ENCODE results near the gene KDM4C. TPM values are rescaled to one million over a fixed set of nuclear protein-coding genes. Genes with fewer than 3 reads are reported as not detected.

Gene KDM4C
- total RNA-seq, 2 experiments from 2014 or later = 60.1 to 61.3 TPM

GRCh38 chr9:7135735-7136134, 378.0 kb downstream of the KDM4C start:
- H3K9me3 Mint-ChIP-seq = no peaks in the 10 kb centered on the region
- Histone ChIP-seq H3K36me3 (ENCODE audit: insufficient read depth, low read length) (peaks cover 52% of the 10 kb centered on the region), H3K27ac (ENCODE audit: low read depth in 1 of 2, low read length in 2 of 2) (no peak overlapping the region), H3K9me3 (ENCODE audit: control insufficient read depth in 1 of 2, insufficient read depth in 1 of 2, low read length in 2 of 2) (no peaks in the 10 kb centered on the region), H3K4me1 (ENCODE audit: insufficient read depth, low read length) (no peaks in the 10 kb centered on the region), H3K4me3 (ENCODE audit: low read length) (no peak overlapping the region), H3K27me3 (ENCODE audit: control insufficient read depth in 1 of 2, insufficient read depth in 2 of 2, low read length in 2 of 2) (no peaks in the 10 kb centered on the region)
- no peak overlapping the region for H3K27ac Mint-ChIP-seq
- intact Hi-C loops (cut with DNase I, micrococcal nuclease) = loop anchor here in 1 of 2 experiments (10.0 kb wide), 1 partner anchor 59 kb away; no protein-coding TSS in a partner anchor
- CTCF ChIA-PET = no interaction called here
- H3K4me3 Mint-ChIP-seq = no peak overlapping the region
- no peak for TF ChIP-seq CTCF (IDR thresholded peaks at IDR 0.05)
- H3K4me1 Mint-ChIP-seq (ENCODE audit: low read depth) = no peaks in the 10 kb centered on the region
- DNase-seq = no peak
- ATAC-seq (ENCODE audit: poor library complexity) = no peak
- no peaks in the 10 kb centered on the region for H3K27me3 Mint-ChIP-seq
- peaks cover 86% of the 10 kb centered on the region for H3K36me3 Mint-ChIP-seq (ENCODE audit: low read depth)
- POLR2A ChIA-PET = interaction anchor here (0.8 kb wide), 1 partner anchor 15 kb away, joined by 3 read pairs; no protein-coding TSS in a partner anchor

GRCh38 chr9:7137040-7137439, 379.3 kb downstream of the KDM4C start:
- H3K4me3 ChIP-seq (ENCODE audit: low read length) = no peak overlapping the region
- POLR2A ChIA-PET = no interaction called here
- no peaks in the 10 kb centered on the region for H3K27me3 ChIP-seq (ENCODE audit: control insufficient read depth in 1 of 2, insufficient read depth in 2 of 2, low read length in 2 of 2)
- CTCF ChIA-PET = no interaction called here
- DNase-seq (no peak), ATAC-seq (ENCODE audit: poor library complexity) (no peak)
- H3K36me3 ChIP-seq (ENCODE audit: insufficient read depth, low read length) = peaks cover 53% of the 10 kb centered on the region
- peaks cover 5% of the 10 kb centered on the region for H3K4me1 Mint-ChIP-seq (ENCODE audit: low read depth)
- H3K9me3 Mint-ChIP-seq = no peaks in the 10 kb centered on the region
- no peaks in the 10 kb centered on the region for H3K9me3 ChIP-seq (ENCODE audit: control insufficient read depth in 1 of 2, insufficient read depth in 1 of 2, low read length in 2 of 2)
- no peak overlapping the region for H3K27ac Mint-ChIP-seq
- H3K36me3 Mint-ChIP-seq (ENCODE audit: low read depth) = peaks cover 86% of the 10 kb centered on the region
- H3K4me1 ChIP-seq (ENCODE audit: insufficient read depth, low read length) = no peaks in the 10 kb centered on the region
- H3K4me3 Mint-ChIP-seq = no peak overlapping the region
- TF ChIP-seq CTCF (IDR thresholded peaks at IDR 0.05) = no peak
- intact Hi-C loops (cut with DNase I, micrococcal nuclease) = loop anchor here in 1 of 2 experiments (10.0 kb wide), 1 partner anchor 58 kb away; no protein-coding TSS in a partner anchor
- no peaks in the 10 kb centered on the region for H3K27me3 Mint-ChIP-seq
- no peak overlapping the region for H3K27ac ChIP-seq (ENCODE audit: low read depth in 1 of 2, low read length in 2 of 2)

- Mint-ChIP-seq H3K4me1 (ENCODE audit: low read depth) (peaks cover 6% of the 10 kb centered on the region), H3K4me3 (no peak overlapping the region), H3K36me3 (ENCODE audit: low read depth) (peaks cover 86% of the 10 kb centered on the region), H3K27ac (no peak overlapping the region), H3K9me3 (no peaks in the 10 kb centered on the region), H3K27me3 (no peaks in the 10 kb centered on the region)
- no peaks in the 10 kb centered on the region for H3K27me3 ChIP-seq (ENCODE audit: control insufficient read depth in 1 of 2, insufficient read depth in 2 of 2, low read length in 2 of 2)
- H3K4me1 ChIP-seq (ENCODE audit: insufficient read depth, low read length) = no peaks in the 10 kb centered on the region
- no peak overlapping the region for H3K4me3 ChIP-seq (ENCODE audit: low read length)
- ATAC-seq (ENCODE audit: poor library complexity) (no peak), DNase-seq (no peak)
- ChIA-PET POLR2A (no interaction called here), CTCF (no interaction called here)
- intact Hi-C loops (cut with DNase I, micrococcal nuclease) = loop anchor here in 1 of 2 experiments (10.0 kb wide), 1 partner anchor 57 kb away; no protein-coding TSS in a partner anchor
- H3K36me3 ChIP-seq (ENCODE audit: insufficient read depth, low read length) = peaks cover 50% of the 10 kb centered on the region
- no peaks in the 10 kb centered on the region for H3K9me3 ChIP-seq (ENCODE audit: control insufficient read depth in 1 of 2, insufficient read depth in 1 of 2, low read length in 2 of 2)
- no peak for TF ChIP-seq CTCF (IDR thresholded peaks at IDR 0.05)
- no peak overlapping the region for H3K27ac ChIP-seq (ENCODE audit: low read depth in 1 of 2, low read length in 2 of 2)
These were observed 379.8 kb downstream of the KDM4C start for GRCh38 chr9:7137571-7137970.
